ENCODE measurements around the gene LRRC41. TPM values are rescaled to one million over a fixed set of nuclear protein-coding genes. Genes with fewer than 3 reads are reported as not detected.
A peak's percentile ranks its signal among the peaks of the same experiment; 100 is the strongest.
"Not testable (repeated sequence)": the region's sequence is repeated elsewhere in the genome, so short reads cannot be mapped to it uniquely, and the experiment has no call there.

LRRC41 gene
- total RNA-seq, 2 experiments from 2014 or later: 31.4 to 34.6 TPM

GRCh38 chr1:46319960-46320914 lies 16.8 kb upstream of the LRRC41 start:
- intact Hi-C loops (cut with micrococcal nuclease); H3K4me1 Mint-ChIP-seq (ENCODE audit: low read depth); H3K9me3 Mint-ChIP-seq; H3K4me3 Mint-ChIP-seq; CTCF ChIA-PET; H3K36me3 Mint-ChIP-seq; DNase-seq; H3K27ac Mint-ChIP-seq; H3K27me3 Mint-ChIP-seq: not testable (repeated sequence)
- POLR2A ChIA-PET: interaction anchor here (1.9 kb wide), 1 partner anchor 21 kb away, joined by 4 read pairs; the partner anchor contains the start of gene NSUN4

- H3K4me1 Mint-ChIP-seq (ENCODE audit: low read depth); H3K27ac Mint-ChIP-seq; H3K9me3 Mint-ChIP-seq; H3K27me3 Mint-ChIP-seq; H3K4me3 Mint-ChIP-seq; DNase-seq; intact Hi-C loops (cut with micrococcal nuclease): not testable (repeated sequence)
- ChIA-PET POLR2A (interaction anchor here (1.9 kb wide), 1 partner anchor 22 kb away, joined by 4 read pairs; the partner anchor contains the start of gene NSUN4), CTCF (interaction anchor here (0.6 to 1.1 kb wide), 2 partner anchors 27 to 371 kb away, joined by 3 read pairs; no protein-coding TSS in a partner anchor)
- peaks cover 13% of the 10 kb centered on the region for H3K36me3 Mint-ChIP-seq
Observed at GRCh38 chr1:46319301-46319700, 15.9 kb upstream of the LRRC41 start.

- Mint-ChIP-seq H3K27me3 (no peaks in the 10 kb centered on the region), H3K36me3 (peaks cover 22% of the 10 kb centered on the region), H3K4me1 (ENCODE audit: low read depth) (no peaks in the 10 kb centered on the region), H3K27ac (no peak overlapping the region), H3K4me3 (no peak overlapping the region), H3K9me3 (no peaks in the 10 kb centered on the region)
- DNase-seq: no peak
- POLR2A ChIA-PET: no interaction called here
- intact Hi-C loops (cut with micrococcal nuclease): no loop called here
- CTCF ChIA-PET: interaction anchor here (1.2 to 1.4 kb wide), 2 partner anchors 23 to 30 kb away, joined by 3 to 5 read pairs; partner anchors contain the start of gene NSUN4
Observed at GRCh38 chr1:46317323-46317722, 13.9 kb upstream of the LRRC41 start.

GRCh38 chr1:46315669-46316403 lies 12.4 kb upstream of the LRRC41 start:
- no peaks in the 10 kb centered on the region for H3K4me1 Mint-ChIP-seq (ENCODE audit: low read depth)
- H3K27ac Mint-ChIP-seq: no peak overlapping the region
- peaks cover 32% of the 10 kb centered on the region for H3K36me3 Mint-ChIP-seq
- H3K9me3 Mint-ChIP-seq: no peaks in the 10 kb centered on the region
- H3K4me3 Mint-ChIP-seq: no peak overlapping the region
- intact Hi-C loops (cut with micrococcal nuclease): no loop called here
- ChIA-PET POLR2A (interaction anchor here (0.7 kb wide), 1 partner anchor 8 kb away, joined by 3 read pairs; no protein-coding TSS in a partner anchor), CTCF (no interaction called here)
- H3K27me3 Mint-ChIP-seq: no peaks in the 10 kb centered on the region
- DNase-seq: no peak

GRCh38 chr1:46310321-46310720 lies 6.9 kb upstream of the LRRC41 start:
- Mint-ChIP-seq H3K9me3 (no peaks in the 10 kb centered on the region), H3K27ac (no peak overlapping the region), H3K4me1 (ENCODE audit: low read depth) (peaks cover 20% of the 10 kb centered on the region), H3K27me3 (no peaks in the 10 kb centered on the region), H3K4me3 (no peak overlapping the region), H3K36me3 (peaks cover 39% of the 10 kb centered on the region)
- DNase-seq: no peak
- ChIA-PET POLR2A (no interaction called here), CTCF (no interaction called here)
- intact Hi-C loops (cut with micrococcal nuclease): no loop called here

GRCh38 chr1:46309401-46310159 lies 6.2 kb upstream of the LRRC41 start:
- no peak overlapping the region for H3K4me3 Mint-ChIP-seq
- POLR2A ChIA-PET: no interaction called here
- peaks cover 26% of the 10 kb centered on the region for H3K4me1 Mint-ChIP-seq (ENCODE audit: low read depth)
- intact Hi-C loops (cut with micrococcal nuclease): loop anchor here (10.0 kb wide), 1 partner anchor 625 kb away; the partner anchor contains the start of genes GPBP1L1 and TMEM69
- no peaks in the 10 kb centered on the region for H3K9me3 Mint-ChIP-seq
- no peak for DNase-seq
- no peak overlapping the region for H3K27ac Mint-ChIP-seq
- H3K36me3 Mint-ChIP-seq: peaks cover 35% of the 10 kb centered on the region
- CTCF ChIA-PET: interaction anchor here (1.0 kb wide), 1 partner anchor 65 kb away, joined by 4 read pairs; no protein-coding TSS in a partner anchor
- H3K27me3 Mint-ChIP-seq: no peaks in the 10 kb centered on the region

- CTCF ChIA-PET: no interaction called here
- Mint-ChIP-seq H3K4me1 (ENCODE audit: low read depth) (peaks cover 35% of the 10 kb centered on the region), H3K9me3 (no peaks in the 10 kb centered on the region), H3K27me3 (no peaks in the 10 kb centered on the region), H3K36me3 (peaks cover 24% of the 10 kb centered on the region), H3K4me3 (no peak overlapping the region), H3K27ac (no peak overlapping the region)
- POLR2A ChIA-PET: no interaction called here
- no peak for DNase-seq
- intact Hi-C loops (cut with micrococcal nuclease): loop anchor here (10.0 kb wide), 1 partner anchor 621 kb away; the partner anchor contains the start of genes GPBP1L1 and TMEM69
Observed at GRCh38 chr1:46306159-46306530, 2.7 kb upstream of the LRRC41 start.

GRCh38 chr1:46303872-46304326 lies 483 bp upstream of the LRRC41 start:
- ChIA-PET POLR2A (interaction anchor here (0.6 to 2.4 kb wide), 6 partner anchors 18 to 278 kb away, joined by 3 to 16 read pairs (median 4); partner anchors contain the start of genes NSUN4 and RAD54L), CTCF (interaction anchor here (0.9 to 2.3 kb wide), 8 partner anchors 18 to 80 kb away, joined by 3 to 28 read pairs (median 6); partner anchors contain the start of genes NSUN4 and RAD54L)
- intact Hi-C loops (cut with micrococcal nuclease): loop anchor here (1.0 to 10.0 kb wide), 4 partner anchors 36 to 619 kb away; partner anchors contain the start of genes GPBP1L1, NSUN4, RAD54L and TMEM69
- H3K9me3 Mint-ChIP-seq: no peaks in the 10 kb centered on the region
- H3K4me3 Mint-ChIP-seq: peak overlapping the region; percentile 98
- peaks cover 15% of the 10 kb centered on the region for H3K36me3 Mint-ChIP-seq
- H3K27me3 Mint-ChIP-seq: no peaks in the 10 kb centered on the region
- H3K4me1 Mint-ChIP-seq (ENCODE audit: low read depth): peaks cover 44% of the 10 kb centered on the region
- peak overlapping the region; percentile 94 for H3K27ac Mint-ChIP-seq
- DNase-seq: no peak

- ChIA-PET POLR2A (interaction anchor here (0.8 to 2.4 kb wide), 6 partner anchors 8 to 616 kb away, joined by 3 to 16 read pairs (median 4); partner anchors contain the start of genes NSUN4 and RAD54L), CTCF (interaction anchor here (1.0 to 2.3 kb wide), 9 partner anchors 11 to 55 kb away, joined by 3 to 28 read pairs (median 5); partner anchors contain the start of genes NSUN4 and RAD54L)
- intact Hi-C loops (cut with micrococcal nuclease): loop anchor here (1.0 to 10.0 kb wide), 4 partner anchors 38 to 618 kb away; partner anchors contain the start of genes GPBP1L1, NSUN4, RAD54L and TMEM69
- no peak for DNase-seq
- Mint-ChIP-seq H3K27me3 (no peaks in the 10 kb centered on the region), H3K27ac (peak overlapping the region; percentile 94), H3K9me3 (no peaks in the 10 kb centered on the region), H3K4me1 (ENCODE audit: low read depth) (peaks cover 40% of the 10 kb centered on the region), H3K4me3 (peak overlapping the region; percentile 98), H3K36me3 (peaks cover 15% of the 10 kb centered on the region)
Observed at GRCh38 chr1:46302641-46303037, 777 bp downstream of the LRRC41 start.

GRCh38 chr1:46301808-46302640 lies 1.4 kb downstream of the LRRC41 start:
- H3K9me3 Mint-ChIP-seq: no peaks in the 10 kb centered on the region
- peaks cover 20% of the 10 kb centered on the region for H3K36me3 Mint-ChIP-seq
- CTCF ChIA-PET: interaction anchor here (1.9 kb wide), 2 partner anchors 43 to 54 kb away, joined by 5 to 12 read pairs; partner anchors contain the start of gene RAD54L
- H3K27ac Mint-ChIP-seq: peak overlapping the region; percentile 94
- peaks cover 35% of the 10 kb centered on the region for H3K4me1 Mint-ChIP-seq (ENCODE audit: low read depth)
- intact Hi-C loops (cut with micrococcal nuclease): loop anchor here (10.0 kb wide), 1 partner anchor 617 kb away; the partner anchor contains the start of genes GPBP1L1 and TMEM69
- peak; percentile 69 for DNase-seq
- peak overlapping the region; percentile 98 for H3K4me3 Mint-ChIP-seq
- no peaks in the 10 kb centered on the region for H3K27me3 Mint-ChIP-seq
- POLR2A ChIA-PET: interaction anchor here (1.6 to 2.4 kb wide), 2 partner anchors 38 to 55 kb away, joined by 15 to 16 read pairs; partner anchors contain the start of genes NSUN4 and RAD54L

All from activated CD4-positive, alpha-beta memory T cell treated with anti-CD3 and anti-CD28 coated beads for 36 hours (primary cell).